ENCODE data around the gene NTSR1. TPM values are rescaled to one million over a fixed set of nuclear protein-coding genes. Genes with fewer than 3 reads are reported as not detected.

NTSR1 gene
- total RNA-seq, 1 donor from 2014 or later: 0.09 TPM

DNA sequence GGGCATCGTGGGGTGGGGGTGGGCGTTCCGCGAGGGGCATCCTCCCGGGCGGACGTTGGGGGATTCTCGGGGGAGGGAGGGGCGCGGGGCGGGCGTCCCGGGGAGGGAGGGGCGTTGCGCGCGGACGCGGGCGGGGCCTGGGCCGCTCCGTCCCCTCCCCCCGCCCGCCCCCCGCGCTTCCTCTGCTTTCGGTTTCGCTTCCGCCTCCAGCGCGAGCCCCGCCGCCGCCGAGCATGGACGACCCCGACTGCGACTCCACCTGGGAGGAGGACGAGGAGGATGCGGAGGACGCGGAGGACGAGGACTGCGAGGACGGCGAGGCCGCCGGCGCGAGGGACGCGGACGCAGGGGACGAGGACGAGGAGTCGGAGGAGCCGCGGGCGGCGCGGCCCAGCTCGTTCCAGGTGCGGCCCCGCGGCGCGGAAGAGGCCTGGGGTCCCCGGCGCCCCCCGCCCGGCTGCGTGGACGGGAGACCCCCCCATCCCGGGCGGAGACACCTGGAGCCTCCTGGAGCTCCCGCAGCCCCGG lies 96.1 kb downstream of the NTSR1 start, which contains the start of gene OGFR:
TSS of gene OGFR (plus strand) at position 209 of the 528 bp plus-strand sequence. CDS start at position 234, 25 bp downstream.
- H3K36me3 ChIP-seq: peaks cover 42% of the 10 kb centered on the region
- DNase-seq (peak; percentile 85), ATAC-seq (peak; percentile 61)
- no peaks in the 10 kb centered on the region for H3K9me3 ChIP-seq
- H3K4me3 ChIP-seq: peak within 1 kb of the TSS; percentile 81
- intact Hi-C loops (cut with DNase I): loop anchor here (10.0 kb wide), 1 partner anchor 130 kb away; no protein-coding TSS in a partner anchor
- peaks cover 23% of the 10 kb centered on the region for H3K4me1 ChIP-seq
- TF ChIP-seq, protein P1, sequence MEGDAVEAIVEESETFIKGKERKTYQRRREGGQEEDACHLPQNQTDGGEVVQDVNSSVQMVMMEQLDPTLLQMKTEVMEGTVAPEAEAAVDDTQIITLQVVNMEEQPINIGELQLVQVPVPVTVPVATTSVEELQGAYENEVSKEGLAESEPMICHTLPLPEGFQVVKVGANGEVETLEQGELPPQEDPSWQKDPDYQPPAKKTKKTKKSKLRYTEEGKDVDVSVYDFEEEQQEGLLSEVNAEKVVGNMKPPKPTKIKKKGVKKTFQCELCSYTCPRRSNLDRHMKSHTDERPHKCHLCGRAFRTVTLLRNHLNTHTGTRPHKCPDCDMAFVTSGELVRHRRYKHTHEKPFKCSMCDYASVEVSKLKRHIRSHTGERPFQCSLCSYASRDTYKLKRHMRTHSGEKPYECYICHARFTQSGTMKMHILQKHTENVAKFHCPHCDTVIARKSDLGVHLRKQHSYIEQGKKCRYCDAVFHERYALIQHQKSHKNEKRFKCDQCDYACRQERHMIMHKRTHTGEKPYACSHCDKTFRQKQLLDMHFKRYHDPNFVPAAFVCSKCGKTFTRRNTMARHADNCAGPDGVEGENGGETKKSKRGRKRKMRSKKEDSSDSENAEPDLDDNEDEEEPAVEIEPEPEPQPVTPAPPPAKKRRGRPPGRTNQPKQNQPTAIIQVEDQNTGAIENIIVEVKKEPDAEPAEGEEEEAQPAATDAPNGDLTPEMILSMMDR (IDR thresholded peaks at IDR 0.05): no peak
- H3K27ac ChIP-seq: peak within 1 kb of the TSS; percentile 87
- H3K27me3 ChIP-seq: no peaks in the 10 kb centered on the region

DNA sequence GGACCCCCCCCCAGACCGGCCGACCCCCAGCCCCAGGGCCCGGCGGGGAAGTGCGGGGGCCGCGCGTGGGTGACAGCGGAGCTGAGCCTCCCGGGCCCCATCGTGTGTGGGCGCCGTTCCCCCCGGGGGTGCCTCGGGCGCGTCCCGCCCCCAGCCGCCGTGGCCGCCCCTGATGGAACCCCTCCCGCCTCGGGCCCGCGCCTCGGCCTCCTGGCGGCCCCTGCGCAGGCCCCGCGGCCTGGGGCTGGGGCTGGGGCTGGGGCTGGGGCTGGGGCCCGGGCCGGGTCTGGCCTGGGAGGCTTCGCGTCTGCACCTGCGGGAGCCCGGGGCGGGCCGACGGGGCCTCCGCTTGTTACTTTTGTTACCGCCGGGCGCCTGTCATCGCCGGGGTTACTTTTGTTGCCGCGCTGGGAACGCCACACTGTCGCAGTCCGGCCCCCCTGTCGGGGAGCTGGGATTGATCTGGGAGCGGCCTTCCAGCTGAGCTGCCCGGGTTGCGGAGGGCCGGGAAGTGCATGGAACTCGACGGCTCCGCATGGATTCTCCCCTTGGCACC lies 96.6 kb downstream of the NTSR1 start:
- Histone ChIP-seq H3K4me3 (peak overlapping the region; percentile 81), H3K9me3 (no peaks in the 10 kb centered on the region), H3K27ac (peak overlapping the region; percentile 87), H3K27me3 (no peaks in the 10 kb centered on the region), H3K4me1 (peaks cover 23% of the 10 kb centered on the region), H3K36me3 (peaks cover 42% of the 10 kb centered on the region)
- ATAC-seq (peak; percentile 39), DNase-seq (peak; percentile 75)
- TF ChIP-seq, protein P1 (IDR thresholded peaks at IDR 0.05): no peak
- intact Hi-C loops (cut with DNase I): loop anchor here (10.0 kb wide), 1 partner anchor 130 kb away; no protein-coding TSS in a partner anchor

DNA sequence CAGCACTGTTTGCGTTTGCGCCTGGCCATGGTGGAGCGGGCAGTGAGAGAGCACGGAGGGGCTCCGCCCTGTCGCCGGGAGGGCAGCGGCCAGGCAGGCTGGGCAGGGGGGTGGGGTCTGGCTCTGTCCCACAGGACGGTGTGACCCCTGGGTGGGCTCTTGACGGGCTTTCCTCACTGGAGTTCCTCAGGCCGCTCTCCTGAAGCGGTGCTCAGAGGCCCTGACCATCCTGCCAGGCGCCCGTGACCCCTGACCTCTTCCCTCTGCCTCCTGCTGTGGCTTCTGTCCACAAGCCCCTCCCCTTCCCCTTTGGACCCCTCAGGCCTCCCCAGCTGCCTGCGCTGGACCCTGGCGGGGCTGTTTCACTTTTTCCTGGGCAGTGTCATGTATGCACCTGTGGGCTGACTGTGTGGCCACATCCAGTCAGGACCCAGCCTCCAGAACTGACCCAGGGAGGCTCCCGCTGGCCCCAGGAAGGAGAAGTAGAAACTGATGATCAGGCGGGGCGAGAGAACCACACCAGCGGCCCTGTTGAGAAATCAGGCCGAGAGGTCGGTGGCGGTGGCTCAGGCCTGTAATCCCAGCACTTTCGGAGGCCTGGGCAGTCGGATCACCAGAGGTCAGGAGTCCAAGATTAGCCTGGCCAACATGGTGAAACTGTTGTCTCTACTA lies 97.2 kb downstream of the NTSR1 start:
- H3K4me3 ChIP-seq: peak overlapping the region; percentile 81
- ATAC-seq (peak; percentile 60), DNase-seq (peak; percentile 84)
- H3K27me3 ChIP-seq: no peaks in the 10 kb centered on the region
- no peaks in the 10 kb centered on the region for H3K9me3 ChIP-seq
- peaks cover 42% of the 10 kb centered on the region for H3K36me3 ChIP-seq
- intact Hi-C loops (cut with DNase I): loop anchor here (10.0 kb wide), 1 partner anchor 131 kb away; no protein-coding TSS in a partner anchor
- peaks cover 23% of the 10 kb centered on the region for H3K4me1 ChIP-seq
- TF ChIP-seq, protein P1 (IDR thresholded peaks at IDR 0.05): no peak
- peak overlapping the region; percentile 87 for H3K27ac ChIP-seq

DNA sequence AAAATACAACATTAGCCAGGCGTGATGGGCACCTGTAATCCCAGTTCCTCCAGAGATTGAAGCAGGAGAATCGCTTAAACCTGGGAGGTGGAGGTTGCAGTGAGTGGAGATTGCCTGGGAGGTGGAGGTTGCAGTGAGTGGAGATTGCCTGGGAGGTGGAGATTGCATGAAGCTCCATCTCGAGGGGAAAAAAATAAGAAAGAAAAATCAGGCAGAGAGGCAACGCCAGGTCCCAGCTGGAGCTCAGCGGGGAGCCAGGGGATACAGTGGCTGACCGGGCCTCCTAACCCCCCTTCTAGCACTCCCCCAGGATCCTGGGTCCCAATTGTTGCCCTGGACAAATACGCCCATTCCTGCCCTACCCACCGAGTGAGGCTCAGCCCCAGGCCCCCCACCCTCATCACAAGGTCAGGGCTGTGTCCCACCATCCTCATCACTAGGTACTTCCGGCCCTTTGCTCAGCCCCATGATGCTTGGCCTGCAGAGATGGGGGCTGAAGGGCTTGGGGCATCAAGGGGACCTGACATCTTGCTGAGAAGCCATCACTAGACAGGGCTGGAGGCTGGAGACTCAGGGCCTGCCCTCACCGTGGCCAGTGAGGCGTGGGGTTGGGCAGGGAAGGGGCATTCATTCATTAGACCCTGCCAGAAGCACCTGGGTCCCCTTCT lies 97.9 kb downstream of the NTSR1 start:
- peak overlapping the region; percentile 87 for H3K27ac ChIP-seq
- no peaks in the 10 kb centered on the region for H3K27me3 ChIP-seq
- no peak for ATAC-seq
- H3K4me3 ChIP-seq: peak overlapping the region; percentile 81
- intact Hi-C loops (cut with DNase I): loop anchor here (10.0 kb wide), 1 partner anchor 132 kb away; no protein-coding TSS in a partner anchor
- H3K4me1 ChIP-seq: peaks cover 23% of the 10 kb centered on the region
- TF ChIP-seq, protein P1 (IDR thresholded peaks at IDR 0.05): no peak
- peaks cover 45% of the 10 kb centered on the region for H3K36me3 ChIP-seq
- DNase-seq: no peak
- no peaks in the 10 kb centered on the region for H3K9me3 ChIP-seq

DNA sequence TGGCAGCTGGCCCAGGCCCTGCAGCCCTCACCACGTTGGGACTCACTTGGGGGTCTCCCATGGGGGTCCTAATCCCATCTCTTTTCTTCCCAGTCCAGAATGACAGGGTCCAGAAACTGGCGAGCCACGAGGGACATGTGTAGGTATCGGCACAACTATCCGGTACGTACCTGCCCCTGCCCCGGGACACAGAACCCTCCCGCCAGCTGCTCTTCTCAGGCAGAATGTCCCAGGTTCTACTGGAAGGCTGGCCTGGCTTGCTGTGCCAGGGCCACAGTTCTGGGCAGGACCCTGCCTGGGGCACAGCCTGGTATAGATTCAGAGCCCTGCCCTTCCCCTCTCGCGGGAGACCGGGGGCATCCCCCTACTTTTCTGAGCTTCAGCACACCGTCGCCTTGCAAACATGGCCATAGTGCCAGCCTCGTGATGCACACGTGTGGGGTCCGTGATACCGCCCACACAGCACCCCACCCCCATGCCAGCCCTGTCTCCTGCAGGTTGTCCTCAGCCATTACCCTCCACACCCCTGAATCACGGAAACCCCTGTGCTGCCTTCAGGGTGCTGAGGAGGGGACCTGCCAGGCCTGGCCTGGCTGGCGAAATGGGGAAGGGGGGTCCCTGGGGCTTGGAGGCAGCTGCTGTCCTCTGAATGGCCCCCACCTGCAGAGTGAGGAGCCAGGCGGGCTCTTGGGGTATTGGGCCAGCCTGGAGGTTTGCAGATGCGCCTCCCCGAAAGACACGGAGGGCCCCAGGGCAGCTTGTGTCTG lies 99.0 kb downstream of the NTSR1 start:
- H3K27me3 ChIP-seq: no peaks in the 10 kb centered on the region
- H3K4me1 ChIP-seq: peaks cover 23% of the 10 kb centered on the region
- H3K4me3 ChIP-seq: no peak overlapping the region
- H3K9me3 ChIP-seq: no peaks in the 10 kb centered on the region
- intact Hi-C loops (cut with DNase I): loop anchor here (10.0 kb wide), 1 partner anchor 133 kb away; no protein-coding TSS in a partner anchor
- H3K27ac ChIP-seq: no peak overlapping the region
- TF ChIP-seq, protein P1 (IDR thresholded peaks at IDR 0.05): no peak
- ATAC-seq: no peak
- H3K36me3 ChIP-seq: peaks cover 56% of the 10 kb centered on the region
- DNase-seq: no peak

Data from upper lobe of right lung (tissue), 1 donor.